Measurements from ENCODE around the gene SIGLEC5. TPM values are rescaled to one million over a fixed set of nuclear protein-coding genes. Genes with fewer than 3 reads are reported as not detected.

Gene SIGLEC5
- total and polyA plus RNA-seq, 4 donors: 0.42 to 0.70 TPM; not detected in 2

DNA sequence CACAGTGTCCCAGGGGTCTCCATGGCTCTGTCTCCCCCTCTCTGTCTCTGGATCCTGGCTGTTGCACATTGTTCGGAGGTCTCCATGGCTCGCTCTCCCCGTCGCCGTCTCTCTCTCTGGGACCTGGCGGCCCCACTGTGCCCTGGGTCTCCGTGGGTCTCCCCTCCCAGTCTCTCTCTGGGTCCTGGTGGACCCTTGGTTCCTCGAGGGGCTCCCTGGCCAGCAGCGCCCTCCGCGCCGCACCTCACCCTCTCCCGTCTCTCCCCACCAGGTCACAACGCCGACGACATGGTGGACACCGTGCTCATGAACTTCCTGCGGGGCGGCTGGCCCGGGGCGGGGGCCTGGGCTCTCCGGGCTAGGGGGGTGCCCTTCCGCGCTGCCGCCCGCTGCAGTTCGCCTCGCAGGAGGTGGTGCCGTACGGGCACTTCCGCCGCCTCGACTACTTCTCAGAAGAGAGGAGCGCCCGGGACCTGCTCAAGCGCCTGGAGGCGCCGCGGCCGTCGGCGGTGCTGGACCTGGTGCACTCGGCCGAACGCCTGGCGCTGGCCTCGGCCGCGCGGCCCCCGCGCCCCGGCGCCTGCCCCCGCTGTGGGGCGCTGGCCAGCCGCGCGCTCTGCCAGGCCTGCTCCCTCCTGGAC, 29.1 kb downstream of the SIGLEC5 start:
- no peak for DNase-seq (ENCODE audit: low spot score)
- H3K27ac ChIP-seq (ENCODE audit: low read depth in 1 of 2, low read length in 2 of 2): no peak overlapping the region
- no peak overlapping the region for H3K4me3 ChIP-seq (ENCODE audit: low read depth in 1 of 3, low read length in 3 of 3)
- no peak overlapping the region for H3K9ac ChIP-seq (ENCODE audit: low read depth in 1 of 2, low read length in 2 of 2)
- H3K36me3 ChIP-seq (ENCODE audit: control insufficient read depth in 4 of 4, insufficient read depth in 3 of 4, low read depth in 1 of 4, low read length in 3 of 4): no peaks in the 10 kb centered on the region
- TF ChIP-seq, protein P1, sequence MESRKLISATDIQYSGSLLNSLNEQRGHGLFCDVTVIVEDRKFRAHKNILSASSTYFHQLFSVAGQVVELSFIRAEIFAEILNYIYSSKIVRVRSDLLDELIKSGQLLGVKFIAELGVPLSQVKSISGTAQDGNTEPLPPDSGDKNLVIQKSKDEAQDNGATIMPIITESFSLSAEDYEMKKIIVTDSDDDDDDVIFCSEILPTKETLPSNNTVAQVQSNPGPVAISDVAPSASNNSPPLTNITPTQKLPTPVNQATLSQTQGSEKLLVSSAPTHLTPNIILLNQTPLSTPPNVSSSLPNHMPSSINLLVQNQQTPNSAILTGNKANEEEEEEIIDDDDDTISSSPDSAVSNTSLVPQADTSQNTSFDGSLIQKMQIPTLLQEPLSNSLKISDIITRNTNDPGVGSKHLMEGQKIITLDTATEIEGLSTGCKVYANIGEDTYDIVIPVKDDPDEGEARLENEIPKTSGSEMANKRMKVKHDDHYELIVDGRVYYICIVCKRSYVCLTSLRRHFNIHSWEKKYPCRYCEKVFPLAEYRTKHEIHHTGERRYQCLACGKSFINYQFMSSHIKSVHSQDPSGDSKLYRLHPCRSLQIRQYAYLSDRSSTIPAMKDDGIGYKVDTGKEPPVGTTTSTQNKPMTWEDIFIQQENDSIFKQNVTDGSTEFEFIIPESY (IDR thresholded peaks at IDR 0.05): no peak
- no peak for TF ChIP-seq RXRA (IDR thresholded peaks at IDR 0.05)
- TF ChIP-seq EGR1 (IDR thresholded peaks at IDR 0.05; ENCODE audit: low read depth in 2 of 2): no peak
- no peak for TF ChIP-seq TAF1 (conservative IDR thresholded peaks at IDR 0.05)
- TF ChIP-seq, protein P2, sequence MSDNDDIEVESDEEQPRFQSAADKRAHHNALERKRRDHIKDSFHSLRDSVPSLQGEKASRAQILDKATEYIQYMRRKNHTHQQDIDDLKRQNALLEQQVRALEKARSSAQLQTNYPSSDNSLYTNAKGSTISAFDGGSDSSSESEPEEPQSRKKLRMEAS (IDR thresholded peaks at IDR 0.05): no peak
- no peak for TF ChIP-seq HNF4G (IDR thresholded peaks at IDR 0.05)
- TF ChIP-seq NR2F2 (IDR thresholded peaks at IDR 0.05): no peak
- TF ChIP-seq SP1 (IDR thresholded peaks at IDR 0.05): no peak
- TF ChIP-seq HNF4A (conservative IDR thresholded peaks at IDR 0.05): no peak
- no peak for TF ChIP-seq FOXA2 (IDR thresholded peaks at IDR 0.05)
- TF ChIP-seq, protein P3, sequence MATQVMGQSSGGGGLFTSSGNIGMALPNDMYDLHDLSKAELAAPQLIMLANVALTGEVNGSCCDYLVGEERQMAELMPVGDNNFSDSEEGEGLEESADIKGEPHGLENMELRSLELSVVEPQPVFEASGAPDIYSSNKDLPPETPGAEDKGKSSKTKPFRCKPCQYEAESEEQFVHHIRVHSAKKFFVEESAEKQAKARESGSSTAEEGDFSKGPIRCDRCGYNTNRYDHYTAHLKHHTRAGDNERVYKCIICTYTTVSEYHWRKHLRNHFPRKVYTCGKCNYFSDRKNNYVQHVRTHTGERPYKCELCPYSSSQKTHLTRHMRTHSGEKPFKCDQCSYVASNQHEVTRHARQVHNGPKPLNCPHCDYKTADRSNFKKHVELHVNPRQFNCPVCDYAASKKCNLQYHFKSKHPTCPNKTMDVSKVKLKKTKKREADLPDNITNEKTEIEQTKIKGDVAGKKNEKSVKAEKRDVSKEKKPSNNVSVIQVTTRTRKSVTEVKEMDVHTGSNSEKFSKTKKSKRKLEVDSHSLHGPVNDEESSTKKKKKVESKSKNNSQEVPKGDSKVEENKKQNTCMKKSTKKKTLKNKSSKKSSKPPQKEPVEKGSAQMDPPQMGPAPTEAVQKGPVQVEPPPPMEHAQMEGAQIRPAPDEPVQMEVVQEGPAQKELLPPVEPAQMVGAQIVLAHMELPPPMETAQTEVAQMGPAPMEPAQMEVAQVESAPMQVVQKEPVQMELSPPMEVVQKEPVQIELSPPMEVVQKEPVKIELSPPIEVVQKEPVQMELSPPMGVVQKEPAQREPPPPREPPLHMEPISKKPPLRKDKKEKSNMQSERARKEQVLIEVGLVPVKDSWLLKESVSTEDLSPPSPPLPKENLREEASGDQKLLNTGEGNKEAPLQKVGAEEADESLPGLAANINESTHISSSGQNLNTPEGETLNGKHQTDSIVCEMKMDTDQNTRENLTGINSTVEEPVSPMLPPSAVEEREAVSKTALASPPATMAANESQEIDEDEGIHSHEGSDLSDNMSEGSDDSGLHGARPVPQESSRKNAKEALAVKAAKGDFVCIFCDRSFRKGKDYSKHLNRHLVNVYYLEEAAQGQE (IDR thresholded peaks at IDR 0.05): no peak
- WGBS: 18% methylated on average over 59 of the region's 59 CpGs
- H3K27me3 ChIP-seq (ENCODE audit: control insufficient read depth in 4 of 4, insufficient read depth in 4 of 4, low read length in 3 of 4): no peaks in the 10 kb centered on the region
- H3K9me3 ChIP-seq (ENCODE audit: control insufficient read depth in 4 of 4, low read length in 3 of 4): peaks cover 0 to 3% (median 3%) of the 10 kb centered on the region in 4 donors
- H3K4me1 ChIP-seq (ENCODE audit: control insufficient read depth in 4 of 4, insufficient read depth in 4 of 4, low read length in 3 of 4): no peaks in the 10 kb centered on the region

DNA sequence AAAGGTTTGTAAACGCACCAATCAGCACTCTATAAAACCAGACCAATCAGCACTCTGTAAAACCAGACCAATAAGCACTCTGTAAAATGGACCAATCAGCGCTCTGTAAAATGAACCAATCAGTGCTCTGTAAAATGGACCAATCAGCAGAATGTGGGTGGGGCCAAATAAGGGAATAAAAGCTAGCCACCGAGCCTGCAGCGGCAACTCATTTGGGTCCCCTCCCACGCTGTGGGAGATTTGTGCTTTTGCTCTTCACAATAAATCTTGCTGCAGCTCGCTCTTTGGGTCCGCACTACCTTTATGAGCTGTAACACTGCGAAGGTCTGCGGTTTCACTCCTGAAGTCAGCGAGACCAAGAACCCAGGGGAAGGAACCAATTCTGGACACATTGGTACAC, 31.1 kb downstream of the SIGLEC5 start:
- no peak for DNase-seq (ENCODE audit: low spot score)
- H3K9me3 ChIP-seq (ENCODE audit: control insufficient read depth in 4 of 4, low read length in 3 of 4): peaks cover 0 to 3% (median 1%) of the 10 kb centered on the region in 4 donors
- no peak overlapping the region for H3K27ac ChIP-seq (ENCODE audit: low read depth in 1 of 2, low read length in 2 of 2)
- 97% methylated on average over 10 of the region's 10 CpGs for WGBS
- H3K9ac ChIP-seq (ENCODE audit: low read depth in 1 of 2, low read length in 2 of 2): no peak overlapping the region
- TF ChIP-seq YY1 (IDR thresholded peaks at IDR 0.05) (no peak), NR2F2 (IDR thresholded peaks at IDR 0.05) (no peak), RAD21 (IDR thresholded peaks at IDR 0.05) (no peak)
- H3K36me3 ChIP-seq (ENCODE audit: control insufficient read depth in 4 of 4, insufficient read depth in 3 of 4, low read depth in 1 of 4, low read length in 3 of 4): no peaks in the 10 kb centered on the region
- H3K4me3 ChIP-seq (ENCODE audit: low read depth in 1 of 3, low read length in 3 of 3): no peak overlapping the region
- no peaks in the 10 kb centered on the region for H3K27me3 ChIP-seq (ENCODE audit: control insufficient read depth in 4 of 4, insufficient read depth in 4 of 4, low read length in 3 of 4)
- H3K4me1 ChIP-seq (ENCODE audit: control insufficient read depth in 4 of 4, insufficient read depth in 4 of 4, low read length in 3 of 4): peaks cover 0 to 9% (median 5%) of the 10 kb centered on the region in 4 donors
